Calu3 (cell line): ENCODE data around the gene NSD1. TPM values are rescaled to one million over a fixed set of nuclear protein-coding genes. Genes with fewer than 3 reads are reported as not detected.

Source experiments
- BruUV-seq: library from RNA; stranded (reverse); fragments of 400-500 nt; replicated peaks from 2 replicates; lab custom pipeline; 2021; lab: Mats Ljungman, UMichigan
- CTCF ChIA-PET: fragments of 300-600 bp; sonication (Branson Sonifier 250); formaldehyde crosslinking; loops from one replicate; lab custom pipeline; 2022; ENCODE audit warnings: antibody characterized with exemption; lab: Charles Lee
- DNase-seq: peaks from one replicate; pipeline ENCODE4 v3.0.0; 2022
- H3K27ac Mint-ChIP-seq: one replicate; pipeline ENCODE4 v1.8.0; 2022; ENCODE audit warnings: mixed read lengths; ENCODE audit not compliant: unreplicated experiment
- H3K27me3 Mint-ChIP-seq: one replicate; pipeline ENCODE4 v1.8.0; 2022; ENCODE audit warnings: mixed read lengths; ENCODE audit not compliant: unreplicated experiment
- H3K36me3 Mint-ChIP-seq: one replicate; pipeline ENCODE4 v1.8.0; 2022; ENCODE audit warnings: mild to moderate bottlenecking, moderate library complexity, mixed read lengths; ENCODE audit not compliant: insufficient read depth, unreplicated experiment
- H3K4me1 Mint-ChIP-seq: one replicate; pipeline ENCODE4 v1.8.0; 2022; ENCODE audit warnings: mild to moderate bottlenecking, low read depth, mixed read lengths; ENCODE audit not compliant: unreplicated experiment
- H3K4me3 Mint-ChIP-seq: one replicate; pipeline ENCODE4 v1.8.0; 2022; ENCODE audit warnings: mild to moderate bottlenecking, low read depth, moderate library complexity, mixed read lengths; ENCODE audit not compliant: unreplicated experiment
- H3K9me3 Mint-ChIP-seq: one replicate; pipeline ENCODE4 v1.8.0; 2022; ENCODE audit warnings: low read depth, mixed read lengths; ENCODE audit not compliant: unreplicated experiment
- intact Hi-C: fragments of 100-400 bp; cut with micrococcal nuclease; formaldehyde crosslinking; loops from one replicate; pipeline ENCODE4 v1.10.0; 2022; ENCODE audit not compliant: unreplicated experiment
- total RNA-seq: library from RNA; stranded (reverse); gene quantifications from 2 replicates; pipeline ENCODE4 v1.2.3, GENCODE V29; 2022
- TF ChIP-seq, protein P1 (sequence below): fragments of 200-600 bp; IDR thresholded peaks from one replicate; pipeline ENCODE4 v1.8.0; 2022; ENCODE audit warnings: antibody characterized with exemption; ENCODE audit not compliant: unreplicated experiment

Gene NSD1
- total RNA-seq, 1 experiment from 2014 or later: 61.4 TPM

DNA sequence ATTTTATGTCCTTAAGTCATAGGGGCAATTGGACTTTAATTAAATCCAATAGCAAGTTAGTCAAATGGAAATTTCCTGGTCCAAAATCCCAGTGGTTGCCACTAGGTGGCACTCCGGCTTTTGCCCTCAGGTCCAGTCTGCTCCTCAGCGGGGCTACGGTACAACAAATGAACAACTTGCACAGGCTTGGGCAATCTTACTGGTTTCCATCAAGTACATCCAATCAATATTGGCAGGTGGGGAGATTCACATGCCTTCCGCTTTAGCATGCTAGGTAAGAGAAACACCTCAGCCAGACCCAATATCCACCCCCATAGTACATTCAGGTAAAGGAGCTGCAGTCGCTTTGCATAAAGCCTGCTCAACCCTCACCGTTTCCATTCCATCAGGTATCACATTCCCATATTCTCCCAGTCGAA is 184.4 kb downstream of the NSD1 start:
- Mint-ChIP-seq H3K27me3 (no peaks in the 10 kb centered on the region), H3K9me3 (no peaks in the 10 kb centered on the region), H3K4me1 (peaks cover 39% of the 10 kb centered on the region), H3K27ac (peak overlapping the region; percentile 65), H3K4me3 (no peak overlapping the region), H3K36me3 (peaks cover 28% of the 10 kb centered on the region)
- TF ChIP-seq, protein P1, sequence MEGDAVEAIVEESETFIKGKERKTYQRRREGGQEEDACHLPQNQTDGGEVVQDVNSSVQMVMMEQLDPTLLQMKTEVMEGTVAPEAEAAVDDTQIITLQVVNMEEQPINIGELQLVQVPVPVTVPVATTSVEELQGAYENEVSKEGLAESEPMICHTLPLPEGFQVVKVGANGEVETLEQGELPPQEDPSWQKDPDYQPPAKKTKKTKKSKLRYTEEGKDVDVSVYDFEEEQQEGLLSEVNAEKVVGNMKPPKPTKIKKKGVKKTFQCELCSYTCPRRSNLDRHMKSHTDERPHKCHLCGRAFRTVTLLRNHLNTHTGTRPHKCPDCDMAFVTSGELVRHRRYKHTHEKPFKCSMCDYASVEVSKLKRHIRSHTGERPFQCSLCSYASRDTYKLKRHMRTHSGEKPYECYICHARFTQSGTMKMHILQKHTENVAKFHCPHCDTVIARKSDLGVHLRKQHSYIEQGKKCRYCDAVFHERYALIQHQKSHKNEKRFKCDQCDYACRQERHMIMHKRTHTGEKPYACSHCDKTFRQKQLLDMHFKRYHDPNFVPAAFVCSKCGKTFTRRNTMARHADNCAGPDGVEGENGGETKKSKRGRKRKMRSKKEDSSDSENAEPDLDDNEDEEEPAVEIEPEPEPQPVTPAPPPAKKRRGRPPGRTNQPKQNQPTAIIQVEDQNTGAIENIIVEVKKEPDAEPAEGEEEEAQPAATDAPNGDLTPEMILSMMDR: peak; percentile 86
- intact Hi-C loops: loop anchor here (1.0 to 5.0 kb wide), 3 partner anchors 34 to 73 kb away; partner anchors contain the start of gene LMAN2
- DNase-seq: peak; percentile 89
- CTCF ChIA-PET: interaction anchor here (0.6 to 3.0 kb wide), 8 partner anchors 8 to 137 kb away, joined by 3 to 18 read pairs (median 4); no protein-coding TSS in a partner anchor
- no TSS peak for BruUV-seq

DNA sequence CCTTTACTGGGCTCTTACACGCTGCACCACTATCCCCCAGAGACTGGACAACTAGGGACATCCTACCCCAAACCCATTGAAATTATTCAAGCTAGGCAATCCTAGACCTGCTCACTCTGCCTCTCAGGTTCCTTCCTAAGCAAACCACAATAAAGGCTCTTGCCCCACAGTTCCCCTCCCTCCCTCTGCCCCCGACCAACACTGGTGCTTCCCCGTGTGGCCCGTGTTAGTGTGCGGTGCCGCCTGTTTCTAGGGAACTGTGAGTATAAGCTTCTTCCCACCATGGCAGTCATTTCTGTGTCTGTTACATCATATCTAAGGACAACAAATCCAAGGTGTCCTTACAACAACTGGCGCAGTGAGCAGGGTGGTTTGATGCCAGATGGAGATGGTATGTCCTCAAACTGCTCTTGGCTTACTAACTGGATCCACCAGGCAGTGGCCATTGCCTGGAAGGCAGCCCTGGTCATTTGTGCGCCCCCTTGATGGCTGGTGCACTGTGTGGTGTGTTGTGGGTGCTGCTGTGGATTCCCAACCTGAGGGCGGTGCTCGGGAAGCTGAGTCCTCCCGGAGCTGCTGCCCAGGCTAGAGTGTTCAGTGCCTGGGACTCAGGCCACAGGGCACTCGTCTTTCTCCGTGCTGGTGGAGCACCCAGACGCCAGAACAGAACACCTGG is 186.5 kb downstream of the NSD1 start:
- intact Hi-C loops: loop anchor here (2.0 to 5.0 kb wide), 2 partner anchors 32 to 71 kb away; partner anchors contain the start of gene LMAN2
- Mint-ChIP-seq H3K4me1 (peaks cover 41% of the 10 kb centered on the region), H3K36me3 (peaks cover 37% of the 10 kb centered on the region), H3K27me3 (no peaks in the 10 kb centered on the region), H3K27ac (no peak overlapping the region), H3K9me3 (no peaks in the 10 kb centered on the region), H3K4me3 (no peak overlapping the region)
- CTCF ChIA-PET: no interaction called here
- TF ChIP-seq, protein P1: no peak
- BruUV-seq: no TSS peak
- DNase-seq: no peak

GRCh38 chr5:177320879-177321278 is 187.3 kb downstream of the NSD1 start:
- no TSS peak for BruUV-seq

GRCh38 chr5:177325868-177326381 is 192.4 kb downstream of the NSD1 start:
- CTCF ChIA-PET: interaction anchor here (0.7 to 1.5 kb wide), 4 partner anchors 10 to 63 kb away, joined by 3 to 16 read pairs (median 3); partner anchors contain the start of gene LMAN2
- Mint-ChIP-seq H3K9me3 (no peaks in the 10 kb centered on the region), H3K36me3 (peaks cover 70% of the 10 kb centered on the region), H3K4me1 (peaks cover 52% of the 10 kb centered on the region), H3K27me3 (no peaks in the 10 kb centered on the region), H3K4me3 (peak overlapping the region; percentile 46), H3K27ac (peak overlapping the region; percentile 55)
- intact Hi-C loops: no loop called here
- peak; percentile 44 for DNase-seq
- BruUV-seq: no TSS peak
- TF ChIP-seq, protein P1: no peak

More at GRCh38 chr5:177320879-177321278, 187.3 kb downstream of the NSD1 start:
- CTCF ChIA-PET: no interaction called here
- Mint-ChIP-seq H3K4me3 (no peak overlapping the region), H3K27me3 (no peaks in the 10 kb centered on the region), H3K27ac (no peak overlapping the region), H3K9me3 (no peaks in the 10 kb centered on the region), H3K36me3 (peaks cover 44% of the 10 kb centered on the region), H3K4me1 (peaks cover 47% of the 10 kb centered on the region)
- no peak for DNase-seq
- TF ChIP-seq, protein P1: no peak
- intact Hi-C loops: no loop called here
